Endodermal cell (in vitro differentiated cells): Measurements from ENCODE around the gene SPRED2. TPM values are rescaled to one million over a fixed set of nuclear protein-coding genes. Genes with fewer than 3 reads are reported as not detected.

Experiments
- DNase-seq: peaks from one replicate; pipeline ENCODE4 v3.0.0-alpha.2; 2017
- H3K27ac ChIP-seq: 2 replicates; pipeline ENCODE4 v1.5.1; 2013; ENCODE audit warnings: mild to moderate bottlenecking, low read depth, low read length, moderate library complexity
- H3K27me3 ChIP-seq: 2 replicates; pipeline ENCODE4 v1.6.1; 2013; ENCODE audit warnings: mild to moderate bottlenecking, low read length, moderate library complexity; ENCODE audit not compliant: insufficient read depth, control insufficient read depth, poor library complexity, severe bottlenecking
- H3K36me3 ChIP-seq: 2 replicates; pipeline ENCODE4 v1.7.0; 2013; ENCODE audit warnings: mild to moderate bottlenecking, low read length, moderate library complexity; ENCODE audit not compliant: control insufficient read depth, insufficient read depth
- H3K4me1 ChIP-seq: one replicate; pipeline ENCODE4 v1.7.0; 2013; ENCODE audit warnings: low read length; ENCODE audit not compliant: control insufficient read depth, insufficient read depth
- H3K4me3 ChIP-seq: 2 replicates; pipeline ENCODE4 v1.5.1; 2013; ENCODE audit warnings: mild to moderate bottlenecking, low read length, moderate library complexity
- H3K9ac ChIP-seq: 2 replicates; pipeline ENCODE4 v1.6.1; 2013; ENCODE audit warnings: mild to moderate bottlenecking, low read length, moderate library complexity; ENCODE audit not compliant: poor library complexity, severe bottlenecking; ENCODE audit errors: extremely low read depth
- H3K9me3 ChIP-seq: 2 replicates; pipeline ENCODE4 v1.6.1; 2013; ENCODE audit warnings: mild to moderate bottlenecking, low read length, moderate library complexity; ENCODE audit not compliant: control insufficient read depth
- H3K27ac Mint-ChIP-seq: 2 replicates; pipeline ENCODE4 v1.8.0; 2020; ENCODE audit warnings: mixed read lengths
- H3K27me3 Mint-ChIP-seq: 2 replicates; pipeline ENCODE4 v1.8.0; 2021; ENCODE audit warnings: mild to moderate bottlenecking, mixed read lengths; ENCODE audit not compliant: insufficient read depth
- H3K36me3 Mint-ChIP-seq: 2 replicates; pipeline ENCODE4 v1.8.0; 2020; ENCODE audit warnings: low read depth, mixed read lengths
- H3K4me1 Mint-ChIP-seq: 2 replicates; pipeline ENCODE4 v1.8.0; 2020; ENCODE audit warnings: mixed read lengths
- H3K4me3 Mint-ChIP-seq: 2 replicates; pipeline ENCODE4 v1.8.0; 2020; ENCODE audit warnings: mild to moderate bottlenecking, moderate library complexity, mixed read lengths
- H3K9me3 Mint-ChIP-seq: 2 replicates; pipeline ENCODE4 v1.8.0; 2020; ENCODE audit warnings: mild to moderate bottlenecking, mixed read lengths
- CTCF ChIP-seq: fragments of 200-600 bp; sonication (generic); conservative IDR thresholded peaks from 2 replicates; pipeline ENCODE4 v1.5.0; 2021; ENCODE audit warnings: antibody characterized with exemption, mild to moderate bottlenecking
- WGBS, 2 experiments: methylation state at CpG; one replicate each; pipeline versions ENCODE4 v1.1.5 to v1.1.7; 2013; ENCODE audit warnings: missing lambda C conversion rate in 2 of 2, mixed read lengths in 1 of 2; ENCODE audit not compliant: insufficient coverage in 1 of 2, insufficient read length in 1 of 2; 5-methylcytosine and 5-hydroxymethylcytosine counted together
- total RNA-seq, 2 donors: library from RNA; stranded (reverse); fragmentation: NEBNext Ultra II Directional in 1 of 2; extraction: Animal tissue kit (Norgen Biotek cat#: 25700) in 1 of 2; gene quantifications; 2 replicates in 1 of 2; 3 replicates in 1 of 2; pipeline ENCODE4 v1.2.1, GENCODE V29; 2021

The SPRED2 gene
- total RNA-seq, 2 donors from 2014 or later = 60.3 to 70.1 TPM

- Histone ChIP-seq H3K27me3 (no peaks in the 10 kb centered on the region), H3K4me1 (peaks cover 12% of the 10 kb centered on the region), H3K9me3 (no peaks in the 10 kb centered on the region), H3K9ac (no peak overlapping the region), H3K36me3 (peaks cover 56% of the 10 kb centered on the region), H3K27ac (no peak overlapping the region), H3K4me3 (no peak overlapping the region)
- TF ChIP-seq CTCF = no peak
- H3K27ac Mint-ChIP-seq = no peak overlapping the region
- no peak for DNase-seq
- H3K9me3 Mint-ChIP-seq = no peaks in the 10 kb centered on the region
- H3K4me3 Mint-ChIP-seq = no peak overlapping the region
- no peaks in the 10 kb centered on the region for H3K27me3 Mint-ChIP-seq
- H3K4me1 Mint-ChIP-seq = peaks cover 19% of the 10 kb centered on the region
- peaks cover 23% of the 10 kb centered on the region for H3K36me3 Mint-ChIP-seq
- WGBS, 2 experiments = 89 to 95% methylated on average over 1 to 2 of the region's 2 CpGs
Observed at GRCh38 chr2:65305934-65306333, 126.5 kb downstream of the SPRED2 start.

- Mint-ChIP-seq H3K27ac (peak overlapping the region; percentile 58), H3K27me3 (no peaks in the 10 kb centered on the region), H3K36me3 (peaks cover 5% of the 10 kb centered on the region), H3K9me3 (no peaks in the 10 kb centered on the region), H3K4me3 (peak overlapping the region; percentile 8), H3K4me1 (peaks cover 42% of the 10 kb centered on the region)
- Histone ChIP-seq H3K4me1 (peaks cover 23% of the 10 kb centered on the region), H3K9me3 (no peaks in the 10 kb centered on the region), H3K36me3 (peaks cover 12% of the 10 kb centered on the region), H3K9ac (no peak overlapping the region), H3K27me3 (no peaks in the 10 kb centered on the region), H3K4me3 (no peak overlapping the region), H3K27ac (peak overlapping the region; percentile 75)
- peak; percentile 78 for DNase-seq
- no peak for TF ChIP-seq CTCF
- 24 to 43% methylated on average over 16 to 20 of the region's 20 CpGs for WGBS, 2 experiments
Observed at GRCh38 chr2:65300761-65301711, 131.4 kb downstream of the SPRED2 start.

- peaks cover 5% of the 10 kb centered on the region for H3K36me3 ChIP-seq
- H3K9me3 ChIP-seq = no peaks in the 10 kb centered on the region
- no peaks in the 10 kb centered on the region for H3K9me3 Mint-ChIP-seq
- H3K4me1 ChIP-seq = peaks cover 24% of the 10 kb centered on the region
- H3K36me3 Mint-ChIP-seq = peaks cover 5% of the 10 kb centered on the region
- no peak overlapping the region for H3K27ac Mint-ChIP-seq
- H3K27ac ChIP-seq = peak overlapping the region; percentile 14
- H3K27me3 Mint-ChIP-seq = no peaks in the 10 kb centered on the region
- no peaks in the 10 kb centered on the region for H3K27me3 ChIP-seq
- H3K9ac ChIP-seq = no peak overlapping the region
- TF ChIP-seq CTCF = no peak
- H3K4me1 Mint-ChIP-seq = peaks cover 42% of the 10 kb centered on the region
- no peak for DNase-seq
- no peak overlapping the region for H3K4me3 ChIP-seq
- H3K4me3 Mint-ChIP-seq = no peak overlapping the region
- WGBS, 2 experiments = 68 to 87% methylated on average over 10 to 16 of the region's 16 CpGs
Observed at GRCh38 chr2:65300134-65300760, 132.2 kb downstream of the SPRED2 start.
